ENCODE measurements around the gene BRSK2. TPM values are rescaled to one million over a fixed set of nuclear protein-coding genes. Genes with fewer than 3 reads are reported as not detected.

BRSK2 gene
- total RNA-seq, 1 donor from 2014 or later, result 1.0 TPM

- H3K4me1 ChIP-seq (ENCODE audit: control insufficient read depth in 3 of 3, insufficient read depth in 3 of 3, low read length in 3 of 3), result no peaks in the 10 kb centered on the region
- peaks cover 0 to 4% (median 0%) of the 10 kb centered on the region in 3 donors for H3K9me3 ChIP-seq (ENCODE audit: control insufficient read depth in 3 of 3, low read length in 3 of 3)
- no peak overlapping the region for H3K4me3 ChIP-seq (ENCODE audit: low read length in 3 of 3)
- no peaks in the 10 kb centered on the region for H3K36me3 ChIP-seq (ENCODE audit: control insufficient read depth in 3 of 3, insufficient read depth in 3 of 3, low read length in 3 of 3)
- no peak overlapping the region for H3K27ac ChIP-seq (ENCODE audit: low read depth, low read length)
- H3K27me3 ChIP-seq (ENCODE audit: control insufficient read depth in 3 of 3, insufficient read depth in 3 of 3, low read length in 3 of 3), result peaks cover 25 to 49% (median 27%) of the 10 kb centered on the region in 3 donors
- no peak overlapping the region for H3K9ac ChIP-seq (ENCODE audit: low read depth in 1 of 3, low read length in 3 of 3)
These were observed 22.0 kb upstream of the BRSK2 start for GRCh38 chr11:1367721-1368120.

DNA sequence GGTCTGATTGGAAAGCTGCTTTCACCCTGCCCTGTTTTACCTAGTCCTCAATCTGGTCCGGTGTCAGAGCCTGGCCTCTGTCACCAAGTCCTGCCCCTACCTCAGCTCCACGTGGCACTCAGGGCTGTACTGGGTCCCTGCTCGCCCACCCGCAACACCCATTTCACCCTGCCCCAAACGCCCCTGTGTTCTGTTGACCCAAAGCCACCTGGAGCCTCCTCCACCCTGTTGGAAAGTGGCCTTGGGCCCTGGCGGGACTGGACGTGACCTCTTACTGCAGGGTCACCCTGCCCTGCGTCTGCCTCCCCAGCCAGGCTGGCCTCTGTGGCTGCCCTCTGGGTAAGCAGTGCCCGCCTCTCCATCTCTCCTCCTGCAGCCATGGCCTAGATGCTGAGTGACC is 21.5 kb upstream of the BRSK2 start:
- H3K36me3 ChIP-seq (ENCODE audit: control insufficient read depth in 3 of 3, insufficient read depth in 3 of 3, low read length in 3 of 3), result no peaks in the 10 kb centered on the region
- H3K27ac ChIP-seq (ENCODE audit: low read depth, low read length), result no peak overlapping the region
- H3K9ac ChIP-seq (ENCODE audit: low read depth in 1 of 3, low read length in 3 of 3), result no peak overlapping the region
- peaks cover 0 to 4% (median 0%) of the 10 kb centered on the region in 3 donors for H3K9me3 ChIP-seq (ENCODE audit: control insufficient read depth in 3 of 3, low read length in 3 of 3)
- H3K27me3 ChIP-seq (ENCODE audit: control insufficient read depth in 3 of 3, insufficient read depth in 3 of 3, low read length in 3 of 3), result peaks cover 25 to 45% (median 27%) of the 10 kb centered on the region in 3 donors
- no peaks in the 10 kb centered on the region for H3K4me1 ChIP-seq (ENCODE audit: control insufficient read depth in 3 of 3, insufficient read depth in 3 of 3, low read length in 3 of 3)
- no peak overlapping the region for H3K4me3 ChIP-seq (ENCODE audit: low read length in 3 of 3)

- peaks cover 0 to 4% (median 0%) of the 10 kb centered on the region in 3 donors for H3K9me3 ChIP-seq (ENCODE audit: control insufficient read depth in 3 of 3, low read length in 3 of 3)
- no peaks in the 10 kb centered on the region for H3K36me3 ChIP-seq (ENCODE audit: control insufficient read depth in 3 of 3, insufficient read depth in 3 of 3, low read length in 3 of 3)
- no peak overlapping the region for H3K9ac ChIP-seq (ENCODE audit: low read depth in 1 of 3, low read length in 3 of 3)
- H3K4me3 ChIP-seq (ENCODE audit: low read length in 3 of 3), result no peak overlapping the region
- no peaks in the 10 kb centered on the region for H3K4me1 ChIP-seq (ENCODE audit: control insufficient read depth in 3 of 3, insufficient read depth in 3 of 3, low read length in 3 of 3)
- no peak overlapping the region for H3K27ac ChIP-seq (ENCODE audit: low read depth, low read length)
- peaks cover 29 to 47% (median 30%) of the 10 kb centered on the region in 3 donors for H3K27me3 ChIP-seq (ENCODE audit: control insufficient read depth in 3 of 3, insufficient read depth in 3 of 3, low read length in 3 of 3)
These were observed 20.8 kb upstream of the BRSK2 start for GRCh38 chr11:1368966-1369365.

DNA sequence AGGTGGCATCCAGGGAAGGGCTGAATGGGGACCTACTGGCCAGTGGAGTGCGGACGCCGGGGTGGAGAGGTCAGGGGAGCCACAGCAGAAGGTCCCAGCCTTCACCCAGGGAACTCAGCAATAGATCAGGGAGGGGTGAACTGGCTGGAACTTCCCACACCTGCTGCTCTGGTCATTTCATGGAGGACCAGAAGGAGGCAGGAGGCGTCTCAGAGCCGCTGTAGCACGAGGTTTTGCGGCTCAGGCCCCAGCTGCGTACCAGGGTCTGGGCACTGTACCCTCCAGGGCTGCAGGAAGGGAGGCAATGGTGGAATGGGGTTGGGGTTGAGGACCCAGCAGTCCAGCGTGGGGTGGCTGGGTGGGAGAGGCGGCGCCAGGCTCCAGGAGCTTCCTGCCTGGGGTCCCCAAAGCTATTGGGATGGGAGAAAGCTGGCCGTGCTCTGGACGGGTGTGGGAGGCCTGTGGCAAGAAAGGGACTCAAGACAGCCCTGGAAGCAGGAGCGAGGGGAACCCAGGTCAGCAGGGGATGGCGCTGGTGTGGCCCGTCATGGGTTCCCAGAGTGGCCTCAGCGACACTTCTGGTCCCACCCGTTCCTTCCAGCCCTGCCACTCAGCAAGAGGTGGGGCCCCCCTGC is 20.2 kb upstream of the BRSK2 start:
- no peak overlapping the region for H3K9ac ChIP-seq (ENCODE audit: low read depth in 1 of 3, low read length in 3 of 3)
- no peaks in the 10 kb centered on the region for H3K36me3 ChIP-seq (ENCODE audit: control insufficient read depth in 3 of 3, insufficient read depth in 3 of 3, low read length in 3 of 3)
- H3K4me3 ChIP-seq (ENCODE audit: low read length in 3 of 3), result no peak overlapping the region

GRCh38 chr11:1370186-1371025 is 19.3 kb upstream of the BRSK2 start:
- Histone ChIP-seq H3K9me3 (ENCODE audit: control insufficient read depth in 3 of 3, low read length in 3 of 3) (peaks cover 0 to 3% (median 0%) of the 10 kb centered on the region in 3 donors), H3K4me3 (ENCODE audit: low read length in 3 of 3) (no peak overlapping the region), H3K4me1 (ENCODE audit: control insufficient read depth in 3 of 3, insufficient read depth in 3 of 3, low read length in 3 of 3) (no peaks in the 10 kb centered on the region), H3K9ac (ENCODE audit: low read depth in 1 of 3, low read length in 3 of 3) (no peak overlapping the region), H3K27me3 (ENCODE audit: control insufficient read depth in 3 of 3, insufficient read depth in 3 of 3, low read length in 3 of 3) (peaks cover 32 to 58% (median 39%) of the 10 kb centered on the region in 3 donors), H3K27ac (ENCODE audit: low read depth, low read length) (no peak overlapping the region), H3K36me3 (ENCODE audit: control insufficient read depth in 3 of 3, insufficient read depth in 3 of 3, low read length in 3 of 3) (no peaks in the 10 kb centered on the region)

More for the DNA sequence above, 20.2 kb upstream of the BRSK2 start:
- H3K9me3 ChIP-seq (ENCODE audit: control insufficient read depth in 3 of 3, low read length in 3 of 3), result peaks cover 0 to 4% (median 0%) of the 10 kb centered on the region in 3 donors
- no peaks in the 10 kb centered on the region for H3K4me1 ChIP-seq (ENCODE audit: control insufficient read depth in 3 of 3, insufficient read depth in 3 of 3, low read length in 3 of 3)
- H3K27ac ChIP-seq (ENCODE audit: low read depth, low read length), result no peak overlapping the region
- peaks cover 31 to 53% (median 35%) of the 10 kb centered on the region in 3 donors for H3K27me3 ChIP-seq (ENCODE audit: control insufficient read depth in 3 of 3, insufficient read depth in 3 of 3, low read length in 3 of 3)

- Histone ChIP-seq H3K27me3 (ENCODE audit: control insufficient read depth in 3 of 3, insufficient read depth in 3 of 3, low read length in 3 of 3) (peaks cover 32 to 64% (median 43%) of the 10 kb centered on the region in 3 donors), H3K27ac (ENCODE audit: low read depth, low read length) (no peak overlapping the region), H3K9ac (ENCODE audit: low read depth in 1 of 3, low read length in 3 of 3) (no peak overlapping the region), H3K4me3 (ENCODE audit: low read length in 3 of 3) (no peak overlapping the region), H3K4me1 (ENCODE audit: control insufficient read depth in 3 of 3, insufficient read depth in 3 of 3, low read length in 3 of 3) (no peaks in the 10 kb centered on the region), H3K36me3 (ENCODE audit: control insufficient read depth in 3 of 3, insufficient read depth in 3 of 3, low read length in 3 of 3) (no peaks in the 10 kb centered on the region), H3K9me3 (ENCODE audit: control insufficient read depth in 3 of 3, low read length in 3 of 3) (peaks cover 0 to 2% (median 0%) of the 10 kb centered on the region in 3 donors)
These were observed 18.8 kb upstream of the BRSK2 start for GRCh38 chr11:1371026-1371325.

- Histone ChIP-seq H3K27me3 (ENCODE audit: control insufficient read depth in 3 of 3, insufficient read depth in 3 of 3, low read length in 3 of 3) (peaks cover 32 to 67% (median 45%) of the 10 kb centered on the region in 3 donors), H3K27ac (ENCODE audit: low read depth, low read length) (no peak overlapping the region), H3K36me3 (ENCODE audit: control insufficient read depth in 3 of 3, insufficient read depth in 3 of 3, low read length in 3 of 3) (no peaks in the 10 kb centered on the region), H3K9me3 (ENCODE audit: control insufficient read depth in 3 of 3, low read length in 3 of 3) (no peaks in the 10 kb centered on the region), H3K4me1 (ENCODE audit: control insufficient read depth in 3 of 3, insufficient read depth in 3 of 3, low read length in 3 of 3) (no peaks in the 10 kb centered on the region), H3K4me3 (ENCODE audit: low read length in 3 of 3) (no peak overlapping the region), H3K9ac (ENCODE audit: low read depth in 1 of 3, low read length in 3 of 3) (no peak overlapping the region)
These were observed 18.4 kb upstream of the BRSK2 start for GRCh38 chr11:1371377-1371776.

DNA sequence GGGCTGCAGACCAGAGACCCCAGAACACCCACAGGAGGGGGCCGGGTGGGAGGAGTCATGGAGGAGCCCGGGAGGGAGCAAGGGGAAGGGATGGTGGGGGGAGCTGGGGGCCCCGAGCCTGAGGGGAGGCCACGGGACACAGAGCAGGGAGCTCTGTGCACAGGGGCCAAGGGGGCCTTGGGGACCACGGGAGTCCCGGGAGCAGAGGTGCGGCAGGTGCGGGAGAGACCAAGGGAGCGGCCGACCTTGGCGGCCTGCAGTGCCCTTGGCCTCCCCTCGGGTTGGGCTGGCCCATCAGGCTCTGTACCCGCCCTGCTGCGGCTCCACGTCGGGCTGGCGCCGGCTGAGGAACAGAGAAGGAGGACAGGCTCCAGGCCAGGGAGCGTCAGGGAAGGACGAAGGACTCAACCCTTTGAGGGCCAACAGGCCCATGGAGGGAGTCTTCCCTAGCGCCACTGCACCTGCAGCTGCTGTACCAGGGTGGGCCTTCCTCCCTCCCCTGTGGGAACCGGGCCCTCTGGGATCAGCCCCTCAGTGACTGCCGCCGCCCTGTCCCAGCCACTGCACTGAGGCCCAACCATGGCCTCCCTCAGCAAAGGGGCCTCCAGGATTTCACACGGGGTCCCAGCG is 17.8 kb upstream of the BRSK2 start:
- Histone ChIP-seq H3K27me3 (ENCODE audit: control insufficient read depth in 3 of 3, insufficient read depth in 3 of 3, low read length in 3 of 3) (peaks cover 34 to 72% (median 50%) of the 10 kb centered on the region in 3 donors), H3K36me3 (ENCODE audit: control insufficient read depth in 3 of 3, insufficient read depth in 3 of 3, low read length in 3 of 3) (no peaks in the 10 kb centered on the region), H3K4me3 (ENCODE audit: low read length in 3 of 3) (no peak overlapping the region), H3K9me3 (ENCODE audit: control insufficient read depth in 3 of 3, low read length in 3 of 3) (no peaks in the 10 kb centered on the region), H3K4me1 (ENCODE audit: control insufficient read depth in 3 of 3, insufficient read depth in 3 of 3, low read length in 3 of 3) (no peaks in the 10 kb centered on the region), H3K27ac (ENCODE audit: low read depth, low read length) (no peak overlapping the region), H3K9ac (ENCODE audit: low read depth in 1 of 3, low read length in 3 of 3) (no peak overlapping the region)

DNA sequence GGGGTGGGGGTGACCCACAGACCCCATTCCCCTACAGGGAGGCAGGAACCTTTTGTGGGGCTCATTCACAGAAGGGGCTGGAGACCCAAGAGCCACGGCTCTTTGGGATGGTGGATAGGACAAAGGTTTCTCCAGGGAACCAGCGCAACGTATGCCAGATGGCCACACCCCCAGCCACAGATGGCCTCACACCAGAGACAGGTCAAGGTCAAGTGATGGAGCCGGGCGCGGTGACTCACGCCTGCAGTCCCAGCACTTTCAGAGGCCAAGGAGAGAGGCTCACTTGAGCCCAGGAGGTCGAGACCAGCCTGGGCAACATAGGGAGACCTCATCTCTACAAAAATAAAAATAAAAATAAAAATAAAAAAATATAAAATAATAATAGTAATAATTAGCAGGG is 17.1 kb upstream of the BRSK2 start:
- H3K36me3 ChIP-seq (ENCODE audit: control insufficient read depth in 3 of 3, insufficient read depth in 3 of 3, low read length in 3 of 3), result no peaks in the 10 kb centered on the region
- peaks cover 38 to 79% (median 57%) of the 10 kb centered on the region in 3 donors for H3K27me3 ChIP-seq (ENCODE audit: control insufficient read depth in 3 of 3, insufficient read depth in 3 of 3, low read length in 3 of 3)
- no peak overlapping the region for H3K27ac ChIP-seq (ENCODE audit: low read depth, low read length)
- no peaks in the 10 kb centered on the region for H3K4me1 ChIP-seq (ENCODE audit: control insufficient read depth in 3 of 3, insufficient read depth in 3 of 3, low read length in 3 of 3)
- no peak overlapping the region for H3K9ac ChIP-seq (ENCODE audit: low read depth in 1 of 3, low read length in 3 of 3)
- H3K9me3 ChIP-seq (ENCODE audit: control insufficient read depth in 3 of 3, low read length in 3 of 3), result no peaks in the 10 kb centered on the region
- H3K4me3 ChIP-seq (ENCODE audit: low read length in 3 of 3), result no peak overlapping the region

Measured in skeletal muscle tissue (tissue), 4 donors.